GM19035 (cell line): ENCODE results near the gene TBX3.

Experiments used
- ATAC-seq: cut with Tn5 transposase; IDR thresholded peaks from one replicate; pipeline ENCODE4 v1.9.1; 2021; ENCODE audit not compliant: unreplicated experiment

TBX3 gene

DNA sequence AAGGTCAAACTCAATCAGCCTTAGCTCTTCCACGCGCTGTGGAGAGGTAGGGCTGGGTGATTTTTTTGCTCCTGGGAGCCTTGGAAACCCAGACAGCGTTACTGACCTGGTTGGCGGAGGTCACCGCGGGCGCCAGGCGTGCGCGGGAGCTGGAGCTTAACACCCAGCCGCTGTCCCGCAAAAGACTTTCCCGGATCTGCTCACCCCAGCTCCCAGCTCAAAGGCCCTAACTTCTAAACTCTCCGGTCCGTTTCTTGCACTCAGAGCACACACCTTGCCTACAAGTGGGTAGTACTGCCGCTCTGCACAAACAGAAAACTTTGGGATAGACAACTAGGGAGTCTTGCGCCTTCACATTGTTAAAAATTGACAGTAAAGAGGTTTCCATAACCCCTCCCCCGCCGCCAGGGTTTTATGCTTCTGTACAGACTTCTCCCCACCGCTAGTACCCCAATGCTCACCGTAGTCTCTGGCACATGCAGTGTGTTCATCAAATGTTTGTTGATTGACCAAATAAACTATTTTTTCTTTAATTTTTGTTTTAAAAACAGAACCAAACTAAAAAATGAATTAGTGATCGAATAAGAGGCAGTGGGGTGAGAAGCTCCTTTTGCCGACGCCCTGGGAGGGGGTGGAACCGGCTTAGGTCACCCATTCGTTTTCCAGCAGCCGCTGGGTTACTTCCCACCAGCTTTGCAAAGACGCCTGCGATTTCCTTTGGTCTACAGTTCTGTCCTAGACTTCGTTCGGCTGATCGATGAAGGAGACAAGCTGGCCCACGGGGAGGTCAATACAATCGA, 12.7 kb upstream of the TBX3 start:
- no peak for ATAC-seq

DNA sequence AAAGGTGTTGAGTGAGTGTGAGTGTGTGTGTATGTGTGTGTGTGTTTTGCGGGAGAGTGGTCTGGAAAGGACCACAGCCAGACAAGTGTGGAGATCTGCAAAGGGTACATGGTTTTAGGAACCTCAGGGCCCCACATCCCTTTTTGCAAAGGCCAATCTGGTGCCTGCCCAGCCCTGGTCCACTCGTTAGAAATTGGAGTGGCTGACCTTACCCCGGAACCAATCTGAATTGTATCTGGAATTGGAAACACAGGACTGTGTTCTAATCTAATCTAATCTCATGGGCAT, 11.3 kb upstream of the TBX3 start:
- ATAC-seq, result no peak

DNA sequence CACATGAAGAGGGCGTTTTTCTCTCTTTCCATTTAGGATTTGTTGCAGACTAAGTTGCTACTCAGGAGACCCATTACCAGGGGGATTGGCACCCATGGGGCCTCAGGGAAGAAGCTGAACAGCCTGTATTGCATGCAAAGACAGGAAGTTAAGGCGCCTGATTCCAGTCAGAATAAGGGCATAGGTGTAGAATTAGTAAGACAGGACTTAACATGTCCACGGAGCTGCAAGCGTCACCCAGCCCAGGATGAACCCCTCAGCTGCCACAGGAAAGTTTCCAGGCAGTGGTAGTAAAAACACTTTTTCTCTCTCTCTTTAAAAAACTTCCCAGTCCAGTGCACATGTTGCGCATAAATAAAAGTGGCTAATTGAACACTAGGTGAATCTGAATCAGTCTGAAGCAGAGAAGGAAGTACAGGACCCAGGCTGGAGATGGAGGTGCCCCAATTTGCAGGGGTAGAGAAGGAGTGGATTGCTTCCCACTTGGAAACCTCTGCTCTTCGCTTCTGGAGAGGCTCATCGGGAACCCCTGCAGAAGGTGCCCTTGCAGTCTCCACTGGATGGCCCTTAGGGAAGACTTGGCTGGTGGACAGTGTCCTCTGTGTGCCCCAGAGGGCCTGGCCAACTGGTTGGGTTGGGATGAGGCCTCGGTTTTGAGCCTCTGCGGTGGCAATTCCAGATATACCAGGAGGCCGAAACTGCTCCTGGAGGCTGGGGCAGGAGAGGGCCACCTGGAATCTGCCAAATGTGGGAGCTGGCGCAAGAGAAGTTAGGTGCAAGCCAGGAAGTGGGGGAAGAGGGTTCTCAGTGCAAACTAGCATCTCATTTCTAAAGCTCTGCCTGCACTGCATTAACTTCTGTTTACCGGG, 10.7 kb upstream of the TBX3 start:
- ATAC-seq, result no peak

GRCh38 chr12:114693532-114693931, 9.6 kb upstream of the TBX3 start:
- ATAC-seq, result no peak

DNA sequence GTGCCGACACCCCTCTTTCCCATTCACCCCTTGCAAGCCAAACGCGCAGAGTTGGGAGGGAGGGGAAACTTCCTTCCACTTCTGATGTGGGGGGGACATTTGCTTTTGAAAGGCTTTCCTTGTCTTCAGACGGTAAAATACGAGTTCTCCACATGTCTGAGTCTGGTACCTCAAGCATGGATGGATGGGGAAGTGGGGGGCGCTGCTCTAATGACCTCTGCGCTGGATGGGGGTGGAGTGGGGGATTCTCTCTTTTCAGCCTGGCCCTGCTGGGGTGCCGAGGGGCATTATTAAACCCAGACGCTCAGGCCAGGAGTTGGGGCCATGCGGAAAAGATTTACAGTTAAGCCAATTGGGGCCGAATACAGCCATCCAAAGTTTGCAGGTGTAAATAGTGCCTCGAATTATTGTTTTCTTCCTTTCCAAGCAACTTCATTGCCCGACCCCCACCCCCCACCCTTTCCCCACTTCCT, 9.1 kb upstream of the TBX3 start:
- no peak for ATAC-seq

GRCh38 chr12:114692186-114693058, 8.4 kb upstream of the TBX3 start:
- ATAC-seq, result no peak

DNA sequence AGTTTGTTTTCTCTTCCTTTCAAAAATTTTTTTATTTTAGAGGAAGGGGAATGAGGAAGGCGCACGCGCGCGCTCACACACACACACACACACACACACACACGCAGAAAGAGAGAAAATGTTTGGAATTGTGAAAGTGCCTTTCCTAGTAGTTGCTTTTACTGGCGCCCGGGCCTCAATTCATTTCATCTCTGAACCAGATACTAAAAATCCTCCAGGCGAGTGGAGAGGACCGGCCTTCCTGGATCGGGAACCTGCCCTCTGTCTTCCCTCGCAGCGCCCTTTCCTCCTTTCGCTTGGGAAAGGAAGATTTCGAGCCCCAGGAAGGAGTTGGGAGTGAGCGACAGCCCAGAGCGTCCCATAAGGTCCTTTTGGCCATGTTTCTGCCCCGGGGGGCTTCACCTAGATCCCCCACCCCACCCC, 7.8 kb upstream of the TBX3 start:
- no peak for ATAC-seq

- ATAC-seq, result no peak
These were observed 7.2 kb upstream of the TBX3 start for GRCh38 chr12:114691196-114691595.

- ATAC-seq, result no peak
These were observed 6.5 kb upstream of the TBX3 start for GRCh38 chr12:114690267-114691135.

- no peak for ATAC-seq
These were observed 5.4 kb upstream of the TBX3 start for GRCh38 chr12:114689075-114689994.

GRCh38 chr12:114688256-114688845, 4.4 kb upstream of the TBX3 start:
- ATAC-seq, result no peak

GRCh38 chr12:114687802-114688201, 3.8 kb upstream of the TBX3 start:
- ATAC-seq, result no peak

DNA sequence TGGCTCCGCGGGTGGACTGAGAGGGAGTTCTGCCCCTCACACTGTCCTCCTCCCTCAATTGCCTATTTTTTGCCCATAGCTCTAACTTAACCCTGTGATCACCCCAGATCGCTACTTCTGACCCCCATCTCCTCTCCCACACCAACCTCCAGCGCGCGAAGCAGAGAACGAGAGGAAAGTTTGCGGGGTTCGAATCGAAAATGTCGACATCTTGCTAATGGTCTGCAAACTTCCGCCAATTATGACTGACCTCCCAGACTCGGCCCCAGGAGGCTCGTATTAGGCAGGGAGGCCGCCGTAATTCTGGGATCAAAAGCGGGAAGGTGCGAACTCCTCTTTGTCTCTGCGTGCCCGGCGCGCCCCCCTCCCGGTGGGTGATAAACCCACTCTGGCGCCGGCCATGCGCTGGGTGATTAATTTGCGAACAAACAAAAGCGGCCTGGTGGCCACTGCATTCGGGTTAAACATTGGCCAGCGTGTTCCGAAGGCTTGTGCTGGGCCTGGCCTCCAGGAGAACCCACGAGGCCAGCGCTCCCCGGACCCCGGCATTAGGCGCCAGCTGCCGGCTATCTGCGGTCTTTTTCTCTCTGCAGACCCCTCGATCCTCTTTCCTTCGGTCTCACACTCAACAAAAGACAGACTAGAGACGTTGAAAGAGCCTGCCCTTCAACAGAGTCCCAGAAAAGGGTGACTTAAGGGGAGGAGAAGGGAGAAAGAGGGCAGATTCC, 3.0 kb upstream of the TBX3 start:
- ATAC-seq, result no peak

- ATAC-seq, result no peak
These were observed 2.4 kb upstream of the TBX3 start for GRCh38 chr12:114686426-114686772.

GRCh38 chr12:114685869-114686268, 1.9 kb upstream of the TBX3 start:
- ATAC-seq, result no peak

DNA sequence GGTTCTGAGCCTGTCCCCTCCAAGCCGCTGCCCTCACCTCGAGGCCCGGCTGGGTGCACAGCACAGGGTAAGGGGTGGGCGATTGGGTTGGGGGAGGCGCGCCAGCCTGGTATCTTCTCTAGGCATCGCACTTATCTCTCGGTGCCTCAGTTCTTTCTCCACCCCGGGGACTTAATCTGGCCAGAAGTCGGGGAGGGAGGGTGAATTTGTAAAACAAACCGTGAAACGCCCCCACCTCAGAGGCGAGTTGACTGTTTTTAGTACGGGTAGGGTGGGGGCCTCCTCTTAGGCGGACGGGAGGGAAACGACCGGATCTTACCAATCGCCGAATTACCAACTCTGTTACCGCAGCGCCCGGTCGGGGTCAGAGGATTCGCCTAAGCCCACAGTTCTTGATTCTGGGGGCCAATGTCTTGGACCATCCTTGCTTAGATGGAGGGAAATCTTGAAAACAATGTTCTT, 1.4 kb upstream of the TBX3 start:
- ATAC-seq, result no peak

- no peak for ATAC-seq
These were observed 897 bp upstream of the TBX3 start for GRCh38 chr12:114684870-114685273.

DNA sequence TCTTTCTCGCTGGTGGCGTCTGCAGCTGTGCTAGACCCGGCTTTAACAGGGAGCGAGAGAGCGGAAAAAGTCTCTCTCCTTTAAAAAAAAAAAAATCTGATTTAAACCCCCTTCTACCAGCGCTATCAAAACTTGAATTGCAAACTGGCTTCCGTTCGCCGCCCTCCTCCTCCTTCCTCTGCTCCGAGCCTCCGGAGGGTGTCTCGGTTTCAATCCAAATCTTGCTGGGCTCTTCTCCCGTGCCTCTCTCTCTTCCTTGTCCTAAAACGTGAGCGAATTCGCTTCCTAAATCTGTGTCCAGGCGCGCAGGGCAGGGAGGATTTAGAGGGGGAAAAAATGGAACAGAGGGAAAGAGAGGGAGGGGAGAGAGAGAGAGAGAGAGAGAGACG, 272 bp downstream of the TBX3 start:
- ATAC-seq, result no peak
